Cardiac muscle cell (in vitro differentiated cells and primary cell): Measurements from ENCODE around the gene CPT1B. TPM values are rescaled to one million over a fixed set of nuclear protein-coding genes. Genes with fewer than 3 reads are reported as not detected.
"Not testable (repeated sequence)": the region's sequence is repeated elsewhere in the genome, so short reads cannot be mapped to it uniquely, and the experiment has no call there.

Experiments used
- DNase-seq, 2 donors: peaks; one replicate each; pipeline versions ENCODE4 v3.0.0 to v3.0.0-alpha.2; 2010 to 2017; ENCODE audit warnings: low read depth in 1 of 2, low spot score in 1 of 2
- H3K27ac ChIP-seq: fragments of 200-600 bp; sonication (generic); 2 replicates; pipeline ENCODE4 v1.5.1; 2016
- H3K27me3 ChIP-seq: fragments of 200-600 bp; sonication (generic); 2 replicates; pipeline ENCODE4 v1.6.0; 2016; ENCODE audit warnings: control low read depth
- H3K36me3 ChIP-seq: fragments of 200-600 bp; sonication (generic); 2 replicates; pipeline ENCODE4 v1.5.1; 2016; ENCODE audit warnings: control low read depth
- H3K4me1 ChIP-seq: fragments of 200-600 bp; sonication (generic); 2 replicates; pipeline ENCODE4 v1.8.1; 2017; ENCODE audit warnings: low read depth, mild to moderate bottlenecking, mixed run types
- H3K4me3 ChIP-seq: fragments of 200-600 bp; sonication (generic); 2 replicates; pipeline ENCODE4 v1.5.1; 2016; ENCODE audit warnings: mild to moderate bottlenecking
- H3K9me3 ChIP-seq: fragments of 200-600 bp; sonication (generic); 2 replicates; pipeline ENCODE4 v1.5.1; 2017; ENCODE audit warnings: low read depth, mild to moderate bottlenecking, control low read depth
- polyA plus RNA-seq: library from polyadenylated mRNA; unstranded; fragments of >200 nt; fragmentation: Nextera tagmentation; extraction: Ambion mirVana; gene quantifications from 2 replicates; pipeline ENCODE4 v1.2.1, GENCODE V29; 2016
- total RNA-seq: library from RNA; depleted of rRNA; stranded (reverse); fragments of >200 nt; gene quantifications from 2 replicates; pipeline ENCODE4 v1.2.3, GENCODE V29; 2016
- TF ChIP-seq, protein P1 (sequence below): IDR thresholded peaks from 2 replicates; pipeline ENCODE4 v1.5.1; 2012; ENCODE audit warnings: low read depth, mild to moderate bottlenecking, low read length

The CPT1B gene
- total and polyA plus RNA-seq, 2 experiments from 2014 or later, result 39.1 to 58.7 TPM

DNA sequence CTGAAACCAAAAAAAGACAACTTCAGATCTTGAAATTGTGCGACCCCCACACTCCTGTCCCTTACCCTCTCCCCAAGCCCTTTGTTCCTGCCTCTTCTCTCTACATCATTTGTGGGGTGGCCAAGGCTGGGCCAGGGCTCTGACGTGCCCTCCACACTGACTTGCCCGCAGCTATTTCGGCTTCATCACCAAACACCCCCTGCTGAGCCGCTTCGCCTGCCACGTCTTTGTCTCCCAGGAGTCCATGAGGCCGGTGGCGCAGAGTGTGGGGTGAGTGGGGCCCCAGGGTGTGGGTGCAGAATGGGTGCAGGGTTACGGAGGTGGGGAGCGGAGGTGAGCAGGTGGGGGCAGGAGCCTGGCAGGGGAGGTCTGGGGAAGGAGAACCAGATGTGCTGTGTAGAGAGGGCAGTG lies 31.8 kb upstream of the CPT1B start:
- DNase-seq, result no peak
- no peaks in the 10 kb centered on the region for H3K36me3 ChIP-seq

DNA sequence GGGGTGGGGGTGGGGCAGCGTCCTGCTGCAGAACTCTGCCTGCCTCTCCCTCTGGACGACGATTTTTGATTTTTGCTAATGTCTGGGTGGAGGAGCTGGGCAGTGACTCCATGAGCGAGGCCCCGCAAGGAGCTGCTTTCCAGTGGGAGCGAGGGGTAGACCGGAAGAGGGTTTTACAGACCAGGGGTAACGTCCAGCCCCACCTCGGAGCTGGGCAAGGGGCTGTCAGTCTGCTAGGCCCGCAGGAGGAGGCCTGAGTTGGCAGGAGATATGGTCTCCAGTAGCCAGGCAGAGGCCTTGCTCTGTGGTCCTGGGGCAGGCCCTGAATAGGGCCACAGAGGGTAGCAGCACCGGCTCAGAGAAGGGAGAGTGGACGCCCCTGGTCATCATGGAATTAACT lies 31.4 kb upstream of the CPT1B start:
- H3K4me1 ChIP-seq, result no peaks in the 10 kb centered on the region

More for the DNA sequence above, 31.8 kb upstream of the CPT1B start:
- Histone ChIP-seq H3K4me3 (no peak overlapping the region), H3K27me3 (peaks cover 38% of the 10 kb centered on the region), H3K4me1 (no peaks in the 10 kb centered on the region), H3K9me3 (no peaks in the 10 kb centered on the region), H3K27ac (no peak overlapping the region)
- TF ChIP-seq, protein P1, sequence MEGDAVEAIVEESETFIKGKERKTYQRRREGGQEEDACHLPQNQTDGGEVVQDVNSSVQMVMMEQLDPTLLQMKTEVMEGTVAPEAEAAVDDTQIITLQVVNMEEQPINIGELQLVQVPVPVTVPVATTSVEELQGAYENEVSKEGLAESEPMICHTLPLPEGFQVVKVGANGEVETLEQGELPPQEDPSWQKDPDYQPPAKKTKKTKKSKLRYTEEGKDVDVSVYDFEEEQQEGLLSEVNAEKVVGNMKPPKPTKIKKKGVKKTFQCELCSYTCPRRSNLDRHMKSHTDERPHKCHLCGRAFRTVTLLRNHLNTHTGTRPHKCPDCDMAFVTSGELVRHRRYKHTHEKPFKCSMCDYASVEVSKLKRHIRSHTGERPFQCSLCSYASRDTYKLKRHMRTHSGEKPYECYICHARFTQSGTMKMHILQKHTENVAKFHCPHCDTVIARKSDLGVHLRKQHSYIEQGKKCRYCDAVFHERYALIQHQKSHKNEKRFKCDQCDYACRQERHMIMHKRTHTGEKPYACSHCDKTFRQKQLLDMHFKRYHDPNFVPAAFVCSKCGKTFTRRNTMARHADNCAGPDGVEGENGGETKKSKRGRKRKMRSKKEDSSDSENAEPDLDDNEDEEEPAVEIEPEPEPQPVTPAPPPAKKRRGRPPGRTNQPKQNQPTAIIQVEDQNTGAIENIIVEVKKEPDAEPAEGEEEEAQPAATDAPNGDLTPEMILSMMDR, result no peak

DNA sequence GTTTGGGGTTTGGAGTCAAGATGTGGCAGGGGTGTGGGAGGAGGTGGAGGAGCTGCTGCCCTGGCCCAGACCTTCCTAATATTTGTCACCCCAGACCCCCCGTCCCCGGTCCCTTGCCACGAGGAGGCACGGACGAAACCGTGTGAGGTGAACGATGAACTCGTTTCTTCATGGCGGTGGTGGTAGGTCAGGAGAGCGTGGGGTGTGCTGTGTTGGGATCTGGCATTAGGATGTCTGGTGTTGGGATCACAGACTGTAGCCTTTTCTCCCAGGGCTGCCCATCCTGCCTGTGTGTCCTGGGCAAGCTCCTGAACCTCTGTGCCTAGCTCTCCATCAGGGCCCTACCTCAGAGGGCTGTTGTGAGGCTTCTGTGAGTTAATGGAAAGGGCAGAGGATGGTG lies 30.8 kb upstream of the CPT1B start:
- Histone ChIP-seq H3K27me3 (peaks cover 47% of the 10 kb centered on the region), H3K36me3 (no peaks in the 10 kb centered on the region), H3K4me3 (no peak overlapping the region), H3K27ac (no peak overlapping the region), H3K9me3 (no peaks in the 10 kb centered on the region), H3K4me1 (no peaks in the 10 kb centered on the region)
- TF ChIP-seq, protein P1, result no peak
- no peak for DNase-seq

More for the DNA sequence above, 31.4 kb upstream of the CPT1B start:
- TF ChIP-seq, protein P1, result no peak
- peaks cover 43% of the 10 kb centered on the region for H3K27me3 ChIP-seq
- no peak overlapping the region for H3K27ac ChIP-seq
- DNase-seq, result no peak
- no peak overlapping the region for H3K4me3 ChIP-seq
- no peaks in the 10 kb centered on the region for H3K9me3 ChIP-seq
- H3K36me3 ChIP-seq, result no peaks in the 10 kb centered on the region

DNA sequence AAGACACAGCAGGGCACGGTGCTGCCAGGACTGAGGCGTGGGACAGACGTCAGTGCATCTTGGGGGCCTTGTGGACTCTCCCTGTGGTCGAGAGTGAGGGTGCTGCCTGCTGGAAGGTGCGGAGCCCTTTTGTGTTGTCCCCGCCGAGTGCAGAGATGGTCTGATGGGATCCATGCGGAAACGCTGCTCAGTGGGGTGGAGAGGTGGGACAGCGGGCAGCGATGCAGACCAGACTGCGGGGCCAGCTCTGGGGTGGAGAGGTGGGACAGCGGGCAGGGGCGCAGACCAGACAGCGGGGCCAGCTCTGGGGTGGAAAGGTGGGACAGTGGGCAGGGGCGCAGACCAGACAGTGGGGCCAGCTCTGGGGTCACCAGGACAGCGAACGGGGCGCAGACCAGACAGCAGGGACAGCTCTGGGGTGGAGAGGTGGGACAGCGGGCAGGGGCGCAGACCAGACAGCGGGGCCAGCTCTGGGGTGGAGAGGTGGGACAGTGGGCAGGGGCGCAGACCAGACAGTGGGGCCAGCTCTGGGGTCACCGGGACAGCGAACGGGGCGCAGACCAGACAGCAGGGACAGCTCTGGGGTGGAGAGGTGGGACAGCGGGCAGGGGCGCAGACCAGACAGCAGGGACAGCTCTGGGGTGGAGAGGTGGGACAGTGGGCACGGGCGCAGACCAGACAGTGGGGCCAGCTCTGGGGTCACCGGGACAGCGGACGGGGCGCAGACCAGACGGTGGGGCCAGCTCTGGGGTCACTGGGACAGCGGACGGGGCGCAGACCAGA lies 30.0 kb upstream of the CPT1B start:
- not testable (repeated sequence) for H3K36me3 ChIP-seq, DNase-seq, H3K9me3 ChIP-seq, H3K4me3 ChIP-seq, H3K4me1 ChIP-seq, H3K27ac ChIP-seq
- peaks cover 55% of the 10 kb centered on the region for H3K27me3 ChIP-seq

DNA sequence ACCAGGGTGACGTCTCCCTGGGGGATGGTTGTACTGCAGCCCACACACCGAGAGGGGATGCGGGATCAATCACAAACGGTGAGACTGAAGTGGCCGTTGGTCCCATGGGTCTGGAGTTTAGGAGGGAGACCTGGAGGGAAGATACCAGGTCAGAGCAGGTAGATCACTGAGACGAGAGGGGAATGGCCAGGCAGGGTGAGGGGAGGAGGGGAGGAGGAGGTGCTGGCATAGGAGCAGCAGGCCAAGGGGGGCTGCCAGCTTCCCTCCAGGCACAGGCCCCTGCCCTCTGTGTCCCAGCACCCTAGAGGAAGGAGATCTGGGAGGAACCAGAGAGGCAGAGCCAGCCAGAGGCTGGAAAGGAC lies 29.4 kb upstream of the CPT1B start:
- Histone ChIP-seq H3K9me3 (no peaks in the 10 kb centered on the region), H3K36me3 (no peaks in the 10 kb centered on the region), H3K27ac (no peak overlapping the region), H3K4me3 (no peak overlapping the region), H3K4me1 (no peaks in the 10 kb centered on the region), H3K27me3 (peaks cover 61% of the 10 kb centered on the region)
- DNase-seq, result no peak
- TF ChIP-seq, protein P1, result no peak

DNA sequence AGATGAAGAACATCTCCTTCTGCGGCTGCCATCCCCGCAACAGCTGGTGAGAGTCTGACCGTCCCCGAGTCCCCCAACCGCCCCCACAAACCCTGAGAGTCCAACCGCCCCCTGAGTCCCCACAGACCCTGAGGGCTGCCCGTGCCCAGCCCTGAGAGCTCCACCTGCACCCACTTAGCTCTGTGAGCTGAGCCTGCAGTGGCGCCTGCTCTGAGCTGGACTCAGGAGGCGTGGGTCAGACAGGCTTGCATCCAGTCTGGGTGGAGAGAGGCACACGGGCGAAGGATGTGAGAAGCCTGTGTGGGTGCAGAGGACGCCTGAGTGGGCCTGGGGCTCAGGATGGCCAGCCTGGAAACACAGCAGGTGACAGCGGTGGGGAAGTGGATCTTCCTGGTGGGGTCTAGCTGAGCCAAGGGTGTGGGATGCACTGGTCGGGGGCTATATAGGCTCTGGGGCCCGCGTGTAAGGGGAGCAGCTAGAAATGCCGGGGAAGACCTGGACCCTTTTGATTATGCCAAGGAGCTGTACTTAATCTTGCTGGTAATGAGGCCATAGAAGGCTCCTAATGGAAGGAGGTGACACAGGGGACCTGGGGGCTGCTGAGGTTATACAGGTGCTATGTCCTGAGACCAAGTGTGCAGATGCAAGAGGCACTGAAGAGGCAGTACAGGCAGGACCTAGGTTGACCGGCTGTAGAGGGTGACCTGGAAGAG lies 28.9 kb upstream of the CPT1B start:
- Histone ChIP-seq H3K36me3 (no peaks in the 10 kb centered on the region), H3K4me3 (no peak overlapping the region), H3K27me3 (peaks cover 66% of the 10 kb centered on the region), H3K27ac (no peak overlapping the region), H3K4me1 (no peaks in the 10 kb centered on the region), H3K9me3 (no peaks in the 10 kb centered on the region)
- TF ChIP-seq, protein P1, result no peak
- no peak for DNase-seq
